Activated CD8-positive, alpha-beta memory T cell treated with anti-CD3 and anti-CD28 coated beads, Interleukin-2, amount 50 U/mL, for 24 hours (primary cell): ENCODE data around the gene KRT13.

Experiments
- DNase-seq: peaks from one replicate; pipeline ENCODE4 v3.0.0-alpha.2; 2020; ENCODE audit errors: extremely low read depth

The KRT13 gene

GRCh38 chr17:41494524-41494923 lies 10.9 kb downstream of the KRT13 start:
- DNase-seq: no peak

GRCh38 chr17:41492771-41493170 lies 12.6 kb downstream of the KRT13 start:
- DNase-seq: no peak

- DNase-seq: no peak
These were observed 13.1 kb downstream of the KRT13 start for GRCh38 chr17:41492351-41492750.

- no peak for DNase-seq
These were observed 13.9 kb downstream of the KRT13 start for GRCh38 chr17:41491476-41491875.

- no peak for DNase-seq
These were observed 15.1 kb downstream of the KRT13 start for GRCh38 chr17:41490000-41490990.

GRCh38 chr17:41489531-41489930 lies 15.9 kb downstream of the KRT13 start, which contains the start of gene KRT36:
Gene KRT36 (minus strand): TSS chr17:41489910. CDS start chr17:41489864, 46 bp downstream.
- no peak for DNase-seq

GRCh38 chr17:41486809-41487530 lies 18.4 kb downstream of the KRT13 start:
- DNase-seq: no peak

GRCh38 chr17:41486316-41486715 lies 19.1 kb downstream of the KRT13 start:
- no peak for DNase-seq

GRCh38 chr17:41484920-41485904 lies 20.2 kb downstream of the KRT13 start:
- DNase-seq: no peak

- DNase-seq: no peak
These were observed 21.2 kb downstream of the KRT13 start for GRCh38 chr17:41483991-41484826.

- DNase-seq: no peak
These were observed 21.9 kb downstream of the KRT13 start for GRCh38 chr17:41483531-41483930.

- no peak for DNase-seq
These were observed 24.4 kb downstream of the KRT13 start, which contains the start of gene KRT35 for GRCh38 chr17:41481036-41481435. Gene KRT35 (minus strand): TSS chr17:41481151. CDS start chr17:41481097, 54 bp downstream.

- no peak for DNase-seq
These were observed 24.8 kb downstream of the KRT13 start for GRCh38 chr17:41480581-41480980.

- no peak for DNase-seq
These were observed 25.3 kb downstream of the KRT13 start for GRCh38 chr17:41480136-41480535.

- no peak for DNase-seq
These were observed 27.2 kb downstream of the KRT13 start for GRCh38 chr17:41478237-41478636.

- no peak for DNase-seq
These were observed 28.3 kb downstream of the KRT13 start for GRCh38 chr17:41476866-41477815.

GRCh38 chr17:41475421-41475820 lies 30.0 kb downstream of the KRT13 start:
- DNase-seq: no peak

GRCh38 chr17:41474863-41475262 lies 30.5 kb downstream of the KRT13 start:
- DNase-seq: no peak

GRCh38 chr17:41468346-41468745 lies 37.1 kb downstream of the KRT13 start:
- DNase-seq: no peak
